Neural cell (in vitro differentiated cells): ENCODE measurements around the gene SCGN.

ENCODE experiments used
- CTCF ChIP-seq: fragments of 450-650 bp; IDR thresholded peaks from 2 replicates; pipeline ENCODE4 v1.5.1; 2014; ENCODE audit warnings: antibody characterized with exemption, mild to moderate bottlenecking, moderate library complexity; ENCODE audit not compliant: poor library complexity, severe bottlenecking
- EP300 ChIP-seq: fragments of 450-650 bp; conservative IDR thresholded peaks from 2 replicates; pipeline ENCODE4 v1.6.1; 2014; ENCODE audit warnings: antibody characterized with exemption, mild to moderate bottlenecking, moderate library complexity; ENCODE audit not compliant: poor library complexity, severe bottlenecking
- EZH2 ChIP-seq: fragments of 200-600, 300-800 bp; shearing (Covaris generic), sonication (generic); IDR thresholded peaks from 2 replicates; pipeline ENCODE4 v1.6.1; 2014; ENCODE audit warnings: antibody characterized with exemption, low read length, borderline replicate concordance, mild to moderate bottlenecking; ENCODE audit not compliant: insufficient read depth, poor library complexity, severe bottlenecking
- POLR2AphosphoS5 ChIP-seq: IDR thresholded peaks from 2 replicates; pipeline ENCODE4 v1.6.1; 2012

GRCh38 chr6:25746968-25747367 is 95.0 kb downstream of the SCGN start:
- no peak for TF ChIP-seq CTCF
- TF ChIP-seq EP300 = no peak
- TF ChIP-seq EZH2 = no peak
- TF ChIP-seq POLR2AphosphoS5 = no peak
